Gastrocnemius medialis (tissue), 4 donors: ENCODE data around the gene MRPL41. TPM values are rescaled to one million over a fixed set of nuclear protein-coding genes. Genes with fewer than 3 reads are reported as not detected.

Experiments
- ATAC-seq, 2 donors: fragments of 150-250 bp; one replicate each; pipeline ENCODE4 v1.9.1; 2016
- DNase-seq, 2 donors: peaks; one replicate each; pipeline ENCODE4 v3.0.0-alpha.2; 2019
- H3K27ac ChIP-seq, 4 donors: fragments of 200-600 bp; sonication (generic); 1 replicate in 1 of 4; 2 replicates in 3 of 4; pipeline ENCODE4 v1.5.1; 2016 to 2018; ENCODE audit warnings: mild to moderate bottlenecking in 2 of 4, moderate library complexity in 1 of 4
- H3K27me3 ChIP-seq, 3 donors: fragments of 200-600 bp; sonication (generic) in 2 of 3; 1 replicate in 1 of 3; 2 replicates in 2 of 3; pipeline versions ENCODE4 v1.5.1 to v1.6.0; 2016 to 2019; ENCODE audit warnings: mild to moderate bottlenecking in 1 of 3, moderate library complexity in 1 of 3
- H3K36me3 ChIP-seq, 2 donors: fragments of 200-600 bp; sonication (generic) in 1 of 2; one replicate each; pipeline ENCODE4 v1.5.1; 2017 to 2018
- H3K4me1 ChIP-seq, 2 donors: fragments of 200-600 bp; sonication (generic) in 1 of 2; one replicate each; pipeline ENCODE4 v1.5.1; 2016 to 2017; ENCODE audit warnings: mild to moderate bottlenecking in 2 of 2
- H3K4me3 ChIP-seq, 4 donors: fragments of 200-600 bp; sonication (generic) in 3 of 4; 1 replicate in 1 of 4; 2 replicates in 3 of 4; pipeline ENCODE4 v1.5.1; 2016 to 2019; ENCODE audit warnings: mild to moderate bottlenecking in 2 of 4
- H3K9me3 ChIP-seq, 3 donors: fragments of 200-600 bp; sonication (generic) in 2 of 3; 1 replicate in 1 of 3; 2 replicates in 2 of 3; pipeline ENCODE4 v1.5.1; 2016 to 2019
- CTCF ChIP-seq, 5 experiments: fragments of 450-650 bp in 3 of 5; fragments of 200-600 bp in 2 of 5; sonication (generic) in 2 of 5; IDR thresholded peaks in 4 of 5; conservative IDR thresholded peaks in 1 of 5; 1 replicate in 4 of 5; 2 replicates in 1 of 5; pipeline ENCODE4 v1.5.1; 2016 to 2019; ENCODE audit warnings: antibody characterized with exemption in 5 of 5, mild to moderate bottlenecking in 3 of 5, moderate library complexity in 3 of 5
- POLR2A ChIP-seq, 2 donors: fragments of 450-650 bp; IDR thresholded peaks; one replicate each; pipeline ENCODE4 v1.6.1; 2017; ENCODE audit warnings: antibody characterized with exemption in 2 of 2, mild to moderate bottlenecking in 2 of 2, moderate library complexity in 2 of 2
- in situ Hi-C, 4 donors: fragments of 200-750 bp; cut with MboI; loops; one replicate each; pipeline versions ENCODE4 v1.15.0 to v1.8.0; 2017; ENCODE audit warnings: low sequenced_read_pairs in 4 of 4
- intact Hi-C: fragments of 100-400 bp; cut with DNase I; formaldehyde crosslinking; loops from one replicate; pipeline ENCODE4 v1.15.1; 2023; ENCODE audit warnings: low total_unique reads
- total RNA-seq, 4 donors: library from RNA; depleted of rRNA; stranded (reverse); fragments of >200 nt; gene quantifications; one replicate each; pipeline versions ENCODE4 v1.1.0 to v1.2.3, GENCODE V29; 2016

The MRPL41 gene
- total RNA-seq, 4 donors from 2014 or later = 107 to 137 (median 126) TPM

DNA sequence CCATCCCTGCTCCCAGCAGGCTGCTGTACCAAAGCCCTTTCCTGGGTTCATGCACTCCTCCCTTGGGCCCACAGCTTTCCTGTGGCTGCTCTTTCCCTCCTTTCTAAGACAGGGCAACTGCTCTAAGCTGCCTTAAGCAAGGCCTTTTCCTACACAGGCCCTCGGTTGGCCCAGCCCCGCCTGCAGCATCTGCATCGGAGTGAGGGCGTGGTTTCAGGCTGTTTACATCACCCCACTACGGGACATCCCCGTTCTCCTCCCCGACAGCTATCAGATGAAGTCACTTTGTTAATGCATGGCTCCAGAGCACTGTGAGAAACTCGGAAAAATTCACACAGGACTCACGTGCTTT, 23.7 kb downstream of the MRPL41 start:
- in situ Hi-C loops = no loop called here
- TF ChIP-seq CTCF (IDR thresholded peaks at IDR 0.05 in 4 of 5, conservative IDR thresholded peaks at IDR 0.05 in 1 of 5) = no peak
- TF ChIP-seq POLR2A (IDR thresholded peaks at IDR 0.05) = no peak
- no peak overlapping the region for H3K4me3 ChIP-seq
- ATAC-seq (no peak), DNase-seq (no peak)
- peak overlapping the region in 2 of 4 donors; percentile 46 to 60 for H3K27ac ChIP-seq
- no peaks in the 10 kb centered on the region for H3K9me3 ChIP-seq
- peaks cover 0 to 46% of the 10 kb centered on the region in 2 donors for H3K36me3 ChIP-seq
- peaks cover 29 to 37% of the 10 kb centered on the region in 2 donors for H3K4me1 ChIP-seq
- intact Hi-C loops = no loop called here
- no peaks in the 10 kb centered on the region for H3K27me3 ChIP-seq

DNA sequence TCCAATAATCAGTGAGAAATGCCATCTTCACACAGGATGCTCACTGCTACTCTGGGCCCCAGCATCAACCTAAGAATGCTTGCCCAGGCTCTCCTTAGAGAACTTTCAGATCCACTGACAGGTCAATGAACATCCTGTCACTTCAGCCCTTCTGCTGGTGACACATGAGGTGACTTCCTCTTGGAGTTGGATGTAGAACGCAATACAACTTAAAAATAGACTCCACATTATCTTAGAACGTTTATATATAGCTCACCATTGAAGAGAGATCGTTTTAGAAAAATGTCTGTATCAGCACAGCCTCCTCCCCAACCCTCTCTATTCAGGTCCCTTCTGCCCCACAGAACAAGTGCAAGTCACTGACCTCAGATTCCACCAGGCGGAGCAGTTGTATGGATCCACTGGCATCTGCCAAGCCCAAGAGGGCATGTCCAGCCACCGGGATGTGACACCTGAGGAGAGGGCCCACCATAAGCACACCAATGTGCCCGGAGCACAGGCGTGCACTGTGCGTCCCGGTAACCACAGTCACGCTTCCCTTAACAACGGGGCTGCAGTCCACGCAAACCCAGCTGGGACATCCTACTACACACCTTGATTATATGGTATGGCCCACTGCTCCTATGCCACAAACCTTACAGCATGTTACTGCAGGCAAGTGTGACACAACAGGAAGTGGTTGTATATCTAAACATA, 24.2 kb downstream of the MRPL41 start:
- Histone ChIP-seq H3K4me1 (peaks cover 32 to 39% of the 10 kb centered on the region in 2 donors), H3K27me3 (no peaks in the 10 kb centered on the region), H3K27ac (peak overlapping the region in 2 of 4 donors; percentile 46 to 60), H3K36me3 (peaks cover 0 to 46% of the 10 kb centered on the region in 2 donors), H3K9me3 (no peaks in the 10 kb centered on the region), H3K4me3 (no peak overlapping the region)
- no peak for TF ChIP-seq CTCF (IDR thresholded peaks at IDR 0.05 in 4 of 5, conservative IDR thresholded peaks at IDR 0.05 in 1 of 5)
- TF ChIP-seq POLR2A (IDR thresholded peaks at IDR 0.05) = no peak
- ATAC-seq = no peak
- intact Hi-C loops (no loop called here), in situ Hi-C loops (no loop called here)
- DNase-seq = no peak

DNA sequence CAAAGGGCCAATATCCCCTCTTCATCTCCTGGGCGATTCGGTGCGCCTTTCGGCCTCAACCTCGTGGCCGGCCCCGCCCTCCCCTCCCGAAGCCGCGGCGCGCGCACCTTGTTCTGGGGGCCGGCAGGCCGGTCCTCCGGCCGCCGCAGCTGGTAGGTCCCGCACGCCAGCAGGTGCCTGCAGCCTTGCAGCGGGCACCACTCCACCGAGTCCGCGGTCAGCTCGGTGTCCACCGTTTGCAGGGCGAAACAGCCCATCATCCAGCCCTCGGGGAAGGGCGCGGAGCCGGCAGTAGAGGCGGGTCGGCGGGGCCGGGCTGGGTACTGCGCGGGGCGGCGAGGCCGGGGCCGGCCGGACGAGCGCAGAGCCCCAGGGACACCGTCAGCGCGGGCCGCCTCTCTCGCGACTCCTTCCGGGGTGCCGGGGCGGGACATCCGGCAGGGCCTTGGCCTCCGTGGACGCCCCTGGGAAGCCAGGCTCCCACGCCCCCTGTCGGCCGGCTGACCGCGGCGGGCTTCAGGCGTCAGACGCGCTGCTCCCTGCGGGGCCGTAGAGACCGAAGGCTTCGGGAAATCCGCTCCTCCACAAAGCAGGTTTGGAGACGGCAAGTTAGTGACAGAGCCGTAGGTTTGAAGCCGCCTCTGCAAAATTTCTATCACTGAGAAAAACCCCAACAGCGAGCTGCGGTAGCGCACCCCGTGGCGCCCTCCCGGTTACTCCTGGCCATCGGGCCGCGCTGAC, 27.0 kb downstream of the MRPL41 start, which contains the start of gene DPH7:
DPH7 (minus strand) TSS at position 408 of the 741 bp plus-strand sequence; CDS start at position 260, 148 bp downstream.
- ATAC-seq (peak; percentile 88 to 93), DNase-seq (peak; percentile 88 to 91)
- H3K27me3 ChIP-seq = no peaks in the 10 kb centered on the region
- TF ChIP-seq CTCF (IDR thresholded peaks at IDR 0.05 in 4 of 5, conservative IDR thresholded peaks at IDR 0.05 in 1 of 5) = peak; percentile 91 to 99 (median 94)
- peak; percentile 49 to 80 for TF ChIP-seq POLR2A (IDR thresholded peaks at IDR 0.05)
- intact Hi-C loops (loop anchor here (1.0 to 2.0 kb wide), 4 partner anchors 12 to 40 kb away; partner anchors contain the start of genes ARRDC1, EHMT1, MRPL41 and ZMYND19), in situ Hi-C loops (no loop called here)
- H3K36me3 ChIP-seq = peaks cover 0 to 36% of the 10 kb centered on the region in 2 donors
- H3K27ac ChIP-seq = peak within 1 kb of the TSS; percentile 72 to 95 (median 84)
- no peaks in the 10 kb centered on the region for H3K9me3 ChIP-seq
- H3K4me1 ChIP-seq = peaks cover 32 to 43% of the 10 kb centered on the region in 2 donors
- H3K4me3 ChIP-seq = peak within 1 kb of the TSS; percentile 70 to 97 (median 84)

DNA sequence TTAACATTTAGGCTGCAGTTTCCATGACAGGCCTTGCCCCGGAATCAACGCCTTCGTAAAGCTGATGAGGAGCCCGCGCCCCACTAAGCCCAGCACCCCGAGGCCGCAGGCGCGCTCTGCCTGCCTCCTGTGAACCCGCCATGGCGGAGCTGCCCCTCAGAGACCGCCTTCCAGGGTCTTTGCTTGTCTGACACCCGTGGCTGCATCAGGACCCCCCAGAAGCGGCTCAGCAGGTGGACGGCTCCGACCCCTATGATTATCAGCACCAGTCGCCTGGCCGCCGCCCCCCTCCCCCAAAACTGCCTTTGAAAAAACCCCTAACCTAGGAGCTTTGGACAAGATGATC, 27.6 kb downstream of the MRPL41 start:
- intact Hi-C loops = loop anchor here (2.0 kb wide), 1 partner anchor 40 kb away; the partner anchor contains the start of gene EHMT1
- TF ChIP-seq POLR2A (IDR thresholded peaks at IDR 0.05) (no peak), CTCF (IDR thresholded peaks at IDR 0.05 in 4 of 5, conservative IDR thresholded peaks at IDR 0.05 in 1 of 5) (no peak)
- in situ Hi-C loops = no loop called here
- DNase-seq (no peak), ATAC-seq (no peak)
- Histone ChIP-seq H3K4me1 (peaks cover 32 to 43% of the 10 kb centered on the region in 2 donors), H3K36me3 (peaks cover 0 to 31% of the 10 kb centered on the region in 2 donors), H3K4me3 (peak overlapping the region; percentile 70 to 97 (median 84)), H3K27ac (peak overlapping the region; percentile 72 to 95 (median 84)), H3K27me3 (no peaks in the 10 kb centered on the region), H3K9me3 (no peaks in the 10 kb centered on the region)
